HepG2 (cell line): ENCODE data around the gene TMEM129. TPM values are rescaled to one million over a fixed set of nuclear protein-coding genes. Genes with fewer than 3 reads are reported as not detected.

Experiments
- ATAD3A ChIP-seq: sonication (generic); formaldehyde crosslinking; IDR thresholded peaks from 2 replicates; pipeline ENCODE4 v1.4.0; 2020; ENCODE audit warnings: missing genetic modification reagents
- ETV6 ChIP-seq: sonication (generic); formaldehyde crosslinking; conservative IDR thresholded peaks from 2 replicates; pipeline ENCODE4 v1.4.0; 2020; ENCODE audit warnings: missing genetic modification reagents
- GZF1 ChIP-seq: sonication (generic); formaldehyde crosslinking; IDR thresholded peaks from 2 replicates; pipeline ENCODE4 v1.5.1; 2020; ENCODE audit warnings: mild to moderate bottlenecking, missing genetic modification reagents
- MYC ChIP-seq: sonication (generic); formaldehyde crosslinking; IDR thresholded peaks from 2 replicates; pipeline ENCODE4 v1.9.0; 2021; ENCODE audit warnings: missing genetic modification reagents, borderline replicate concordance
- NPAS2 ChIP-seq: sonication (generic); formaldehyde crosslinking; IDR thresholded peaks from 2 replicates; pipeline ENCODE4 v1.8.0; 2022; ENCODE audit warnings: mild to moderate bottlenecking, missing genetic modification reagents, borderline replicate concordance
- PPARG ChIP-seq: conservative IDR thresholded peaks from 2 replicates; pipeline ENCODE4 v1.6.1; 2016; ENCODE audit warnings: missing biosample characterization, missing genetic modification reagents
- RFX3 ChIP-seq: IDR thresholded peaks from 2 replicates; pipeline ENCODE4 v1.6.1; 2016; ENCODE audit warnings: missing biosample characterization, missing genetic modification reagents
- RFXANK ChIP-seq: IDR thresholded peaks from 2 replicates; pipeline ENCODE4 v1.6.1; 2016
- RNF2 ChIP-seq: fragments of 450-650 bp; conservative IDR thresholded peaks from 2 replicates; pipeline ENCODE4 v1.6.1; 2016; ENCODE audit warnings: low read depth
- SALL1 ChIP-seq: sonication (generic); formaldehyde crosslinking; IDR thresholded peaks from 2 replicates; pipeline ENCODE4 v1.8.0; 2022; ENCODE audit warnings: mild to moderate bottlenecking, missing genetic modification reagents
- SP2 ChIP-seq: sonication (generic); formaldehyde crosslinking; IDR thresholded peaks from 2 replicates; pipeline ENCODE4 v1.5.1; 2020; ENCODE audit warnings: mild to moderate bottlenecking, missing genetic modification reagents
- ZC3H4 ChIP-seq: sonication (generic); formaldehyde crosslinking; IDR thresholded peaks from 2 replicates; pipeline ENCODE4 v1.4.0; 2020; ENCODE audit warnings: missing genetic modification reagents, borderline replicate concordance
- ZFY ChIP-seq: sonication (generic); formaldehyde crosslinking; IDR thresholded peaks from 2 replicates; pipeline ENCODE4 v1.4.0; 2020; ENCODE audit warnings: missing genetic modification reagents
- ZNF121 ChIP-seq: sonication (generic); formaldehyde crosslinking; IDR thresholded peaks from 2 replicates; pipeline ENCODE4 v1.5.0; 2020; ENCODE audit warnings: mild to moderate bottlenecking, missing genetic modification reagents
- ZNF850 ChIP-seq: sonication (generic); formaldehyde crosslinking; conservative IDR thresholded peaks from 2 replicates; pipeline ENCODE4 v1.9.0; 2021; ENCODE audit warnings: mild to moderate bottlenecking, missing genetic modification reagents
- polyA plus RNA-seq, 8 experiments: library from polyadenylated mRNA; depleted of rRNA in 3 of 8; stranded (reverse) in 7 of 8; unstranded in 1 of 8; fragments of >200 nt; fragmentation: Illumina TruSeq in 4 of 8; extraction: Trizol in 4 of 8; gene quantifications; 2 replicates each; pipeline versions ENCODE4 v1.2.1 to v1.2.3, GENCODE V29; 2011 to 2016; ENCODE audit warnings: low read depth in 4 of 8, missing spikeins in 1 of 8, mixed read lengths in 1 of 8; ENCODE audit not compliant: insufficient read depth in 1 of 8
- total RNA-seq, 5 experiments: library from RNA; depleted of rRNA; stranded (reverse); fragments of >200 nt; fragmentation: Illumina TruSeq; extraction: Trizol; gene quantifications; 2 replicates each; pipeline ENCODE4 v1.2.3, GENCODE V29; 2016; ENCODE audit warnings: low read depth in 1 of 5
- TF ChIP-seq, protein P1 (sequence below): sonication (generic); formaldehyde crosslinking; IDR thresholded peaks from 2 replicates; pipeline ENCODE4 v1.8.0; 2023; ENCODE audit warnings: mild to moderate bottlenecking, missing genetic modification reagents
- TF ChIP-seq, protein P2 (sequence below): sonication (generic); formaldehyde crosslinking; IDR thresholded peaks from 2 replicates; pipeline ENCODE4 v1.4.0; 2020; ENCODE audit warnings: missing genetic modification reagents, borderline replicate concordance
- TF ChIP-seq, protein P3 (sequence below): sonication (generic); formaldehyde crosslinking; IDR thresholded peaks from 2 replicates; pipeline ENCODE4 v1.5.1; 2020; ENCODE audit warnings: mild to moderate bottlenecking, moderate library complexity, missing genetic modification reagents
- TF ChIP-seq, protein P4 (sequence below): sonication (generic); formaldehyde crosslinking; conservative IDR thresholded peaks from 2 replicates; pipeline ENCODE4 v1.8.1; 2023; ENCODE audit warnings: missing genetic modification reagents
- TF ChIP-seq, protein P5 (sequence below): sonication (generic); formaldehyde crosslinking; IDR thresholded peaks from 2 replicates; pipeline ENCODE4 v1.5.1; 2020; ENCODE audit warnings: mild to moderate bottlenecking, missing genetic modification reagents, moderate library complexity
- TF ChIP-seq, protein P6 (sequence below): sonication (generic); formaldehyde crosslinking; IDR thresholded peaks from 2 replicates; pipeline ENCODE4 v1.8.1; 2022; ENCODE audit warnings: mild to moderate bottlenecking, missing genetic modification reagents

TMEM129 gene
- total and polyA plus RNA-seq, 2 of the 13 experiments (the other 11 are each of a cell fraction or from before 2014, with no cell fraction given): 19.0 to 25.8 TPM

DNA sequence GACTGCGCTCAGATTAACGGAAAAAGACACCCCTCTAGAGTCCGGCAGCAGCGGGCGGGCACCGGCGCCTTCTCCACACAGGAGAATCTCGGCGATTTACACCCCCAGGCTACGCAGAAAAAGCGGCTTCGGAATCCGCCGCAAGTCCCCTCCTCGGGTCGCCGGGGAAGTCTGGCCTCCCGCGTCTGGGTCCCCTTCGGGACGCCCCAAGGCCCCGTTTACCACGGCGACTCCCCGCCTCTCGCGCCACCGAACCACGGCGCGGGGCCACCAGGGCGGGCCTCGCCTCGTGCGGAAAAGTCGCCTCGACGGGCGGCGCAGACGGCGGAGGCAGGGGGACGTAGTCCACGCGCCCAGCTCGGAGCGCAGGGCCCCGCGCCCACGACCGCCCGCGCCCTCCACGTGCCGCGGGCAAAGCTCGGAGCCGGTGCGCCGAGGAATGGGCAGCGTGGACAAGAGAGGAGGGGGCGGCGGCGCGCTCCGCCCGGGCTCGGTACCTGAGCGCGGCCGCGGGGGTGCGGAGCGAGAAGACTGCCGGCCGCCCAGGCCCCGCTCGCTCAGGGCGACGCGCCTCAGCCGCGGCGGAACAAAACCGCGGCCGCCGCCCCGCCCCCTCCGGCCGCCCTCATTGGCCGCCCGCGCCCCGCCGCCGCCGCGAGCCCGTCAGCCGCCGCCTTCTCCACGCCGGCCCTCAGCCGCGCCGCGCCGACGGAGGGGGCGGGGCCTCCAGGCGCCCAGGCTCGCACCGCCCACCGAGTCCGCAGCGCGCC, 37.2 kb downstream of the TMEM129 start, which contains the start of gene FAM53A (continued):
- TF ChIP-seq, protein P1, sequence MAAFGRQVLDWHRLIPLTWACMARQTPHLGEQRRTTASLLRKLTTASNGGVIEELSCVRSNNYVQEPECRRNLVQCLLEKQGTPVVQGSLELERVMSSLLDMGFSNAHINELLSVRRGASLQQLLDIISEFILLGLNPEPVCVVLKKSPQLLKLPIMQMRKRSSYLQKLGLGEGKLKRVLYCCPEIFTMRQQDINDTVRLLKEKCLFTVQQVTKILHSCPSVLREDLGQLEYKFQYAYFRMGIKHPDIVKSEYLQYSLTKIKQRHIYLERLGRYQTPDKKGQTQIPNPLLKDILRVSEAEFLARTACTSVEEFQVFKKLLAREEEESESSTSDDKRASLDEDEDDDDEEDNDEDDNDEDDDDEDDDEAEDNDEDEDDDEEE: no peak
- TF ChIP-seq RNF2: peak; percentile 89
- TF ChIP-seq, protein P2, sequence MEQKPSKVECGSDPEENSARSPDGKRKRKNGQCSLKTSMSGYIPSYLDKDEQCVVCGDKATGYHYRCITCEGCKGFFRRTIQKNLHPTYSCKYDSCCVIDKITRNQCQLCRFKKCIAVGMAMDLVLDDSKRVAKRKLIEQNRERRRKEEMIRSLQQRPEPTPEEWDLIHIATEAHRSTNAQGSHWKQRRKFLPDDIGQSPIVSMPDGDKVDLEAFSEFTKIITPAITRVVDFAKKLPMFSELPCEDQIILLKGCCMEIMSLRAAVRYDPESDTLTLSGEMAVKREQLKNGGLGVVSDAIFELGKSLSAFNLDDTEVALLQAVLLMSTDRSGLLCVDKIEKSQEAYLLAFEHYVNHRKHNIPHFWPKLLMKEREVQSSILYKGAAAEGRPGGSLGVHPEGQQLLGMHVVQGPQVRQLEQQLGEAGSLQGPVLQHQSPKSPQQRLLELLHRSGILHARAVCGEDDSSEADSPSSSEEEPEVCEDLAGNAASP (CRISPR knock-in tag): no peak
- no peak for TF ChIP-seq RFX3 (CRISPR knock-in tag)
- TF ChIP-seq, protein P3, sequence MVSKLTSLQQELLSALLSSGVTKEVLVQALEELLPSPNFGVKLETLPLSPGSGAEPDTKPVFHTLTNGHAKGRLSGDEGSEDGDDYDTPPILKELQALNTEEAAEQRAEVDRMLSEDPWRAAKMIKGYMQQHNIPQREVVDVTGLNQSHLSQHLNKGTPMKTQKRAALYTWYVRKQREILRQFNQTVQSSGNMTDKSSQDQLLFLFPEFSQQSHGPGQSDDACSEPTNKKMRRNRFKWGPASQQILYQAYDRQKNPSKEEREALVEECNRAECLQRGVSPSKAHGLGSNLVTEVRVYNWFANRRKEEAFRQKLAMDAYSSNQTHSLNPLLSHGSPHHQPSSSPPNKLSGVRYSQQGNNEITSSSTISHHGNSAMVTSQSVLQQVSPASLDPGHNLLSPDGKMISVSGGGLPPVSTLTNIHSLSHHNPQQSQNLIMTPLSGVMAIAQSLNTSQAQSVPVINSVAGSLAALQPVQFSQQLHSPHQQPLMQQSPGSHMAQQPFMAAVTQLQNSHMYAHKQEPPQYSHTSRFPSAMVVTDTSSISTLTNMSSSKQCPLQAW: no peak
- TF ChIP-seq ZNF850 (CRISPR knock-in tag): no peak
- TF ChIP-seq ZNF121 (CRISPR knock-in tag): no peak
- TF ChIP-seq, protein P4, sequence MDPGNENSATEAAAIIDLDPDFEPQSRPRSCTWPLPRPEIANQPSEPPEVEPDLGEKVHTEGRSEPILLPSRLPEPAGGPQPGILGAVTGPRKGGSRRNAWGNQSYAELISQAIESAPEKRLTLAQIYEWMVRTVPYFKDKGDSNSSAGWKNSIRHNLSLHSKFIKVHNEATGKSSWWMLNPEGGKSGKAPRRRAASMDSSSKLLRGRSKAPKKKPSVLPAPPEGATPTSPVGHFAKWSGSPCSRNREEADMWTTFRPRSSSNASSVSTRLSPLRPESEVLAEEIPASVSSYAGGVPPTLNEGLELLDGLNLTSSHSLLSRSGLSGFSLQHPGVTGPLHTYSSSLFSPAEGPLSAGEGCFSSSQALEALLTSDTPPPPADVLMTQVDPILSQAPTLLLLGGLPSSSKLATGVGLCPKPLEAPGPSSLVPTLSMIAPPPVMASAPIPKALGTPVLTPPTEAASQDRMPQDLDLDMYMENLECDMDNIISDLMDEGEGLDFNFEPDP: 0 out of 2 replicates have a peak, but pooled peaks have one; percentile 83
- no peak for TF ChIP-seq NPAS2
- TF ChIP-seq SP2: no peak
- peak; percentile 56; the same call in 1 of the 2 replicates for TF ChIP-seq ZFY (CRISPR knock-in tag)
- TF ChIP-seq, protein P5, sequence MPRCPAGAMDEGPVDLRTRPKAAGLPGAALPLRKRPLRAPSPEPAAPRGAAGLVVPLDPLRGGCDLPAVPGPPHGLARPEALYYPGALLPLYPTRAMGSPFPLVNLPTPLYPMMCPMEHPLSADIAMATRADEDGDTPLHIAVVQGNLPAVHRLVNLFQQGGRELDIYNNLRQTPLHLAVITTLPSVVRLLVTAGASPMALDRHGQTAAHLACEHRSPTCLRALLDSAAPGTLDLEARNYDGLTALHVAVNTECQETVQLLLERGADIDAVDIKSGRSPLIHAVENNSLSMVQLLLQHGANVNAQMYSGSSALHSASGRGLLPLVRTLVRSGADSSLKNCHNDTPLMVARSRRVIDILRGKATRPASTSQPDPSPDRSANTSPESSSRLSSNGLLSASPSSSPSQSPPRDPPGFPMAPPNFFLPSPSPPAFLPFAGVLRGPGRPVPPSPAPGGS (CRISPR knock-in tag): peak; percentile 23; the same call in 1 of the 2 replicates
- no peak for TF ChIP-seq PPARG
- no peak for TF ChIP-seq ZC3H4 (CRISPR knock-in tag)
- TF ChIP-seq, protein P6, sequence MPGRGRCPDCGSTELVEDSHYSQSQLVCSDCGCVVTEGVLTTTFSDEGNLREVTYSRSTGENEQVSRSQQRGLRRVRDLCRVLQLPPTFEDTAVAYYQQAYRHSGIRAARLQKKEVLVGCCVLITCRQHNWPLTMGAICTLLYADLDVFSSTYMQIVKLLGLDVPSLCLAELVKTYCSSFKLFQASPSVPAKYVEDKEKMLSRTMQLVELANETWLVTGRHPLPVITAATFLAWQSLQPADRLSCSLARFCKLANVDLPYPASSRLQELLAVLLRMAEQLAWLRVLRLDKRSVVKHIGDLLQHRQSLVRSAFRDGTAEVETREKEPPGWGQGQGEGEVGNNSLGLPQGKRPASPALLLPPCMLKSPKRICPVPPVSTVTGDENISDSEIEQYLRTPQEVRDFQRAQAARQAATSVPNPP (CRISPR knock-in tag): no peak
- no peak for TF ChIP-seq ATAD3A
- TF ChIP-seq RFXANK: no peak
- TF ChIP-seq GZF1: no peak
- TF ChIP-seq SALL1 (CRISPR knock-in tag): peak; percentile 65
- TF ChIP-seq MYC (CRISPR knock-in tag): no peak
- TF ChIP-seq ETV6 (CRISPR knock-in tag): no peak
